Mesenchymal stem cell (in vitro differentiated cells and primary cell): Measurements from ENCODE around the gene KCNJ10.
"Not testable (repeated sequence)": the region's sequence is repeated elsewhere in the genome, so short reads cannot be mapped to it uniquely, and the experiment has no call there.

Source experiments
- DNase-seq: peaks from one replicate; pipeline ENCODE4 v3.0.0-alpha.2; 2013
- H2AFZ ChIP-seq: one replicate; pipeline ENCODE4 v1.6.1; 2013; ENCODE audit warnings: low read depth, mild to moderate bottlenecking, control low read depth, inconsistent platforms, low read length, moderate library complexity
- H2AK5ac ChIP-seq: 2 replicates; pipeline ENCODE4 v1.6.1; 2013; ENCODE audit warnings: low read length, moderate library complexity, mild to moderate bottlenecking, inconsistent platforms; ENCODE audit not compliant: severe bottlenecking
- H2BK120ac ChIP-seq: one replicate; pipeline ENCODE4 v1.6.1; 2013; ENCODE audit warnings: low read depth, mild to moderate bottlenecking, inconsistent platforms, low read length, moderate library complexity
- H2BK12ac ChIP-seq, 2 experiments: one replicate each; pipeline ENCODE4 v1.6.1; 2013; ENCODE audit warnings: inconsistent platforms in 2 of 2, low read length in 2 of 2, mild to moderate bottlenecking in 2 of 2, moderate library complexity in 2 of 2, control low read depth in 1 of 2
- H2BK15ac ChIP-seq: one replicate; pipeline ENCODE4 v1.6.1; 2013; ENCODE audit warnings: mild to moderate bottlenecking, low read depth, inconsistent platforms; ENCODE audit not compliant: poor library complexity, severe bottlenecking
- H2BK5ac ChIP-seq: 2 replicates; pipeline ENCODE4 v1.6.1; 2013; ENCODE audit warnings: low read depth, mild to moderate bottlenecking, low read length, control low read depth, inconsistent platforms; ENCODE audit not compliant: poor library complexity, severe bottlenecking
- H3K14ac ChIP-seq, 2 experiments: one replicate each; pipeline ENCODE4 v1.6.1; 2013; ENCODE audit warnings: inconsistent platforms in 2 of 2, low read length in 2 of 2, control low read depth in 1 of 2, mild to moderate bottlenecking in 1 of 2, moderate library complexity in 1 of 2
- H3K18ac ChIP-seq, 2 experiments: one replicate each; pipeline ENCODE4 v1.6.1; 2013; ENCODE audit warnings: inconsistent platforms in 2 of 2, low read length in 2 of 2, control low read depth in 1 of 2, low read depth in 1 of 2, mild to moderate bottlenecking in 1 of 2
- H3K23ac ChIP-seq, 2 experiments: one replicate each; pipeline ENCODE4 v1.6.1; 2013; ENCODE audit warnings: inconsistent platforms in 2 of 2, low read length in 2 of 2, mild to moderate bottlenecking in 2 of 2, moderate library complexity in 2 of 2, control low read depth in 1 of 2
- H3K27ac ChIP-seq: 2 replicates; pipeline ENCODE4 v1.5.1; 2013; ENCODE audit warnings: mild to moderate bottlenecking, moderate library complexity, low read length, control low read depth, inconsistent platforms; ENCODE audit not compliant: poor library complexity, severe bottlenecking
- H3K27me3 ChIP-seq, 2 experiments: 2 replicates each; pipeline versions ENCODE4 v1.6.1 to v1.7.0; 2013; ENCODE audit warnings: low read length in 2 of 2, mild to moderate bottlenecking in 2 of 2, moderate library complexity in 2 of 2, control low read depth in 1 of 2, inconsistent platforms in 1 of 2; ENCODE audit not compliant: control insufficient read depth in 1 of 2, insufficient read depth in 1 of 2
- H3K36me3 ChIP-seq, 2 experiments: 2 replicates each; pipeline versions ENCODE4 v1.6.1 to v1.7.0; 2013; ENCODE audit warnings: low read length in 2 of 2, control low read depth in 1 of 2, inconsistent platforms in 1 of 2, low read depth in 1 of 2, mild to moderate bottlenecking in 1 of 2; ENCODE audit not compliant: insufficient read depth in 2 of 2, control insufficient read depth in 1 of 2
- H3K4ac ChIP-seq, 2 experiments: one replicate each; pipeline ENCODE4 v1.6.1; 2013; ENCODE audit warnings: inconsistent platforms in 2 of 2, low read length in 2 of 2, mild to moderate bottlenecking in 2 of 2, moderate library complexity in 2 of 2, control low read depth in 1 of 2, low read depth in 1 of 2
- H3K4me1 ChIP-seq: 2 replicates; pipeline ENCODE4 v1.6.1; 2013; ENCODE audit warnings: low read depth, low read length, control low read depth; ENCODE audit not compliant: control insufficient read depth, insufficient read depth
- H3K4me2 ChIP-seq: 2 replicates; pipeline ENCODE4 v1.6.1; 2013; ENCODE audit warnings: low read length, mild to moderate bottlenecking, inconsistent platforms; ENCODE audit not compliant: poor library complexity, severe bottlenecking
- H3K4me3 ChIP-seq, 2 experiments: 2 replicates each; pipeline versions ENCODE4 v1.5.1 to v1.7.0; 2013; ENCODE audit warnings: low read length in 2 of 2, mild to moderate bottlenecking in 2 of 2, control low read depth in 1 of 2, low read depth in 1 of 2; ENCODE audit not compliant: insufficient read depth in 1 of 2
- H3K79me1 ChIP-seq: replicated peaks from 2 replicates; pipeline ENCODE4 v1.6.1; 2013; ENCODE audit warnings: mild to moderate bottlenecking, control low read depth, low read length, inconsistent platforms; ENCODE audit not compliant: poor library complexity, severe bottlenecking
- H3K9ac ChIP-seq: 2 replicates; pipeline ENCODE4 v1.7.0; 2013; ENCODE audit warnings: mild to moderate bottlenecking, low read length, moderate library complexity
- H3K9me3 ChIP-seq: 2 replicates; pipeline ENCODE4 v1.7.0; 2013; ENCODE audit warnings: mild to moderate bottlenecking, low read length; ENCODE audit not compliant: control insufficient read depth
- H4K8ac ChIP-seq: one replicate; pipeline ENCODE4 v1.6.1; 2013; ENCODE audit warnings: inconsistent platforms, mild to moderate bottlenecking, low read length, moderate library complexity
- H4K91ac ChIP-seq: one replicate; pipeline ENCODE4 v1.6.1; 2013; ENCODE audit warnings: mild to moderate bottlenecking, low read length, inconsistent platforms
- WGBS: methylation state at CpG from one replicate; pipeline ENCODE4 v1.1.7; 2013; ENCODE audit warnings: mixed read lengths; 5-methylcytosine and 5-hydroxymethylcytosine counted together

Gene KCNJ10

GRCh38 chr1:160053548-160054365, 16.2 kb downstream of the KCNJ10 start:
- Histone ChIP-seq H3K27me3 (peaks cover 72 to 86% of the 10 kb centered on the region in 2 experiments), H3K14ac (no peak overlapping the region), H2AK5ac (no peak overlapping the region), H2BK5ac (no peak overlapping the region), H3K9me3 (no peaks in the 10 kb centered on the region), H3K36me3 (no peaks in the 10 kb centered on the region), H4K91ac (no peak overlapping the region), H2AFZ (no peak overlapping the region), H3K4me2 (no peak overlapping the region), H2BK15ac (no peak overlapping the region), H3K4me1 (no peaks in the 10 kb centered on the region), H3K9ac (no peak overlapping the region), H2BK120ac (no peak overlapping the region), H2BK12ac (no peak overlapping the region), H3K23ac (no peak overlapping the region), H3K27ac (no peak overlapping the region), H4K8ac (no peak overlapping the region), H3K4me3 (no peak overlapping the region), H3K79me1 (no peaks in the 10 kb centered on the region), H3K18ac (no peak overlapping the region), H3K4ac (no peak overlapping the region)
- 69% methylated on average over 6 of the region's 7 CpGs for WGBS
- no peak for DNase-seq

DNA sequence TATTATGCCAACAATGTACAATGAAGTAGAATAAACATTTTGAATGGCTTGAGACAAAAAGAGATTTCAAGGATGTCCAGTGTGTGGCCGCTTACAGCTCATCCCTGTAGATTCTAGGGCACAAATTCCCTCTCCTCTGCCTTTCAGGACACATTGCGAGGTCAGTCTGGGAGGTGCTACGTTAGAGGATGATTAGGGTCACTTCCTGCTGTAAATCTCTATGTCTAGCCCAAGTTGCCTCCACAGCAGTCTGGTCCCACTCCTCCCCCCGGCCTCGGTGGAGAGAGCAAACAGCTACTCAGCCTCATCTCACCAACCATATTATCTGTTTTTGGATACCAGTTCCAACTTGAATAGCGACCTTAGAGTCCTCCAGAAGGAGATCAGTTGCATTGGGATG, 17.0 kb downstream of the KCNJ10 start:
- H2AFZ ChIP-seq = no peak overlapping the region
- no peaks in the 10 kb centered on the region for H3K4me1 ChIP-seq
- H3K18ac ChIP-seq = no peak overlapping the region
- WGBS = 20% methylated on average over 4 of the region's 6 CpGs
- no peaks in the 10 kb centered on the region for H3K36me3 ChIP-seq
- no peak overlapping the region for H3K14ac ChIP-seq
- H4K8ac ChIP-seq = no peak overlapping the region
- no peak overlapping the region for H3K9ac ChIP-seq
- H3K27ac ChIP-seq = no peak overlapping the region
- no peak overlapping the region for H2AK5ac ChIP-seq
- peaks cover 70 to 86% of the 10 kb centered on the region in 2 experiments for H3K27me3 ChIP-seq
- H2BK12ac ChIP-seq = no peak overlapping the region
- no peaks in the 10 kb centered on the region for H3K79me1 ChIP-seq
- H2BK5ac ChIP-seq = no peak overlapping the region
- no peak overlapping the region for H3K4me3 ChIP-seq
- no peak overlapping the region for H2BK15ac ChIP-seq
- H2BK120ac ChIP-seq = no peak overlapping the region
- H3K4me2 ChIP-seq = no peak overlapping the region
- H3K9me3 ChIP-seq = no peaks in the 10 kb centered on the region
- DNase-seq = no peak
- no peak overlapping the region for H4K91ac ChIP-seq
- no peak overlapping the region for H3K23ac ChIP-seq
- no peak overlapping the region for H3K4ac ChIP-seq

DNA sequence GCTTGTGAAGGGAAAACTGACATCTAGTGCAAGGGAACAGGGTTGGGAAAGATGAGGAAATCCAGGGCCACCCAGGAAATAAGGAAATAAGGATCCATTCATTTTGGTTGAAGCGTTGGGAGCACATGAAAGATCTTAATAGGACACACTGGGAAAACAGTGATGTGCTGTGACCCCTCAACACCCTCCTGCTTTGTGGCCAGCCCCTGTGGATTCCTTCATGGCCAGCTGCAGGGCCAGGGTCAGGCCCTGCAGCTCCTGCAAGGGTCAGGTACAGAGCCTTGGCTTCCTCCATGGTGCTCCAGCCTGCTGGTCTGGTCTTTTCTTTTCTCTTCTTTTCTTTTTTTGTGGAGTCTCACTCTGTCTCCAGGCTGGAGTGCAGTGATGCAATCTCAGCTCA, 19.3 kb downstream of the KCNJ10 start:
- H3K27me3 ChIP-seq = peaks cover 56 to 83% of the 10 kb centered on the region in 2 experiments
- no peak overlapping the region for H4K8ac ChIP-seq
- H3K79me1 ChIP-seq = no peaks in the 10 kb centered on the region
- H2AFZ ChIP-seq = no peak overlapping the region
- H3K4me2 ChIP-seq = no peak overlapping the region
- H3K4me3 ChIP-seq = no peak overlapping the region
- H2AK5ac ChIP-seq = no peak overlapping the region
- H4K91ac ChIP-seq = no peak overlapping the region
- no peak overlapping the region for H2BK120ac ChIP-seq
- no peaks in the 10 kb centered on the region for H3K9me3 ChIP-seq
- H3K9ac ChIP-seq = no peak overlapping the region
- DNase-seq = no peak
- no peak overlapping the region for H3K4ac ChIP-seq
- no peak overlapping the region for H3K23ac ChIP-seq
- no peak overlapping the region for H2BK12ac ChIP-seq
- H3K27ac ChIP-seq = no peak overlapping the region
- no peak overlapping the region for H2BK5ac ChIP-seq
- no peak overlapping the region for H2BK15ac ChIP-seq
- H3K4me1 ChIP-seq = no peaks in the 10 kb centered on the region
- WGBS = 76% methylated on average over 1 of the region's 1 CpG
- H3K14ac ChIP-seq = no peak overlapping the region
- no peak overlapping the region for H3K18ac ChIP-seq
- no peaks in the 10 kb centered on the region for H3K36me3 ChIP-seq

GRCh38 chr1:160050182-160050581, 19.8 kb downstream of the KCNJ10 start:
- not testable (repeated sequence) for H3K9ac ChIP-seq, H4K8ac ChIP-seq, H2BK15ac ChIP-seq, H2BK12ac ChIP-seq, H3K36me3 ChIP-seq, H3K79me1 ChIP-seq, H3K4me3 ChIP-seq, H3K4ac ChIP-seq, H3K4me1 ChIP-seq, H2AK5ac ChIP-seq, H2BK5ac ChIP-seq, H3K23ac ChIP-seq, H3K27ac ChIP-seq, H3K14ac ChIP-seq, H3K9me3 ChIP-seq, H2BK120ac ChIP-seq, H3K18ac ChIP-seq, H2AFZ ChIP-seq, DNase-seq, H4K91ac ChIP-seq, H3K4me2 ChIP-seq
- peaks cover 56 to 84% of the 10 kb centered on the region in 2 experiments for H3K27me3 ChIP-seq
- 78% methylated on average over 2 of the region's 2 CpGs for WGBS
